ENCODE data around the gene TTC12. TPM values are rescaled to one million over a fixed set of nuclear protein-coding genes. Genes with fewer than 3 reads are reported as not detected.

The TTC12 gene
- total and polyA plus RNA-seq, 8 donors: 3.7 to 58.9 (median 11.1) TPM

- no peak overlapping the region for H3K27ac ChIP-seq
- no peak for TF ChIP-seq CTCF (IDR thresholded peaks at IDR 0.05)
- TF ChIP-seq POLR2A (IDR thresholded peaks at IDR 0.05): no peak
- no peak for TF ChIP-seq EP300 (IDR thresholded peaks at IDR 0.05)
- no peak for TF ChIP-seq POLR2AphosphoS5 (IDR thresholded peaks at IDR 0.05)
- 77 to 91% (median 81%) methylated on average over 3 of the region's 3 CpGs for WGBS, 5 donors
- no peak overlapping the region for H3K4me3 ChIP-seq
- peaks cover 0 to 7% (median 0%) of the 10 kb centered on the region in 3 donors for H3K27me3 ChIP-seq
- no peak for DNase-seq
- H3K9me3 ChIP-seq: no peaks in the 10 kb centered on the region
- intact Hi-C loops (cut with DNase I; ENCODE audit: low total_unique reads): no loop called here
- H3K36me3 ChIP-seq: no peaks in the 10 kb centered on the region
- H3K4me1 ChIP-seq: no peaks in the 10 kb centered on the region
Observed at GRCh38 chr11:113407163-113407562, 92.8 kb downstream of the TTC12 start.

- H3K4me1 ChIP-seq: no peaks in the 10 kb centered on the region
- intact Hi-C loops (cut with DNase I; ENCODE audit: low total_unique reads): no loop called here
- peaks cover 0 to 7% (median 0%) of the 10 kb centered on the region in 3 donors for H3K27me3 ChIP-seq
- TF ChIP-seq CTCF (IDR thresholded peaks at IDR 0.05) (no peak), POLR2AphosphoS5 (IDR thresholded peaks at IDR 0.05) (no peak), POLR2A (IDR thresholded peaks at IDR 0.05) (no peak), EP300 (IDR thresholded peaks at IDR 0.05) (no peak)
- H3K9me3 ChIP-seq: no peaks in the 10 kb centered on the region
- 54 to 66% (median 59%) methylated on average over 9 of the region's 9 CpGs for WGBS, 5 donors
- DNase-seq: no peak
- no peak overlapping the region for H3K27ac ChIP-seq
- no peaks in the 10 kb centered on the region for H3K36me3 ChIP-seq
- H3K4me3 ChIP-seq: no peak overlapping the region
Observed at GRCh38 chr11:113408206-113408605, 93.8 kb downstream of the TTC12 start.

- 82 to 95% (median 86%) methylated on average over 9 of the region's 9 CpGs for WGBS, 5 donors
- no peaks in the 10 kb centered on the region for H3K36me3 ChIP-seq
- no peak for DNase-seq
- no peaks in the 10 kb centered on the region for H3K9me3 ChIP-seq
- TF ChIP-seq EP300 (IDR thresholded peaks at IDR 0.05) (no peak), CTCF (IDR thresholded peaks at IDR 0.05) (no peak), POLR2A (IDR thresholded peaks at IDR 0.05) (no peak), POLR2AphosphoS5 (IDR thresholded peaks at IDR 0.05) (no peak)
- H3K27me3 ChIP-seq: peaks cover 0 to 7% (median 0%) of the 10 kb centered on the region in 3 donors
- intact Hi-C loops (cut with DNase I; ENCODE audit: low total_unique reads): no loop called here
- no peaks in the 10 kb centered on the region for H3K4me1 ChIP-seq
- H3K4me3 ChIP-seq: no peak overlapping the region
- no peak overlapping the region for H3K27ac ChIP-seq
Observed at GRCh38 chr11:113408887-113409286, 94.5 kb downstream of the TTC12 start.

GRCh38 chr11:113409526-113409925 is 95.1 kb downstream of the TTC12 start:
- WGBS, 5 donors: 75 to 85% (median 83%) methylated on average over 3 of the region's 3 CpGs
- Histone ChIP-seq H3K27ac (no peak overlapping the region), H3K36me3 (no peaks in the 10 kb centered on the region), H3K9me3 (no peaks in the 10 kb centered on the region), H3K4me3 (no peak overlapping the region), H3K27me3 (peaks cover 0 to 7% (median 0%) of the 10 kb centered on the region in 3 donors), H3K4me1 (no peaks in the 10 kb centered on the region)
- TF ChIP-seq CTCF (IDR thresholded peaks at IDR 0.05) (no peak), EP300 (IDR thresholded peaks at IDR 0.05) (no peak)
- intact Hi-C loops (cut with DNase I; ENCODE audit: low total_unique reads): no loop called here
- DNase-seq: no peak
